ENCODE measurements around the gene NBAS. TPM values are rescaled to one million over a fixed set of nuclear protein-coding genes. Genes with fewer than 3 reads are reported as not detected.

The NBAS gene
- total RNA-seq, 2 donors from 2014 or later, result 29.3 to 32.5 TPM

DNA sequence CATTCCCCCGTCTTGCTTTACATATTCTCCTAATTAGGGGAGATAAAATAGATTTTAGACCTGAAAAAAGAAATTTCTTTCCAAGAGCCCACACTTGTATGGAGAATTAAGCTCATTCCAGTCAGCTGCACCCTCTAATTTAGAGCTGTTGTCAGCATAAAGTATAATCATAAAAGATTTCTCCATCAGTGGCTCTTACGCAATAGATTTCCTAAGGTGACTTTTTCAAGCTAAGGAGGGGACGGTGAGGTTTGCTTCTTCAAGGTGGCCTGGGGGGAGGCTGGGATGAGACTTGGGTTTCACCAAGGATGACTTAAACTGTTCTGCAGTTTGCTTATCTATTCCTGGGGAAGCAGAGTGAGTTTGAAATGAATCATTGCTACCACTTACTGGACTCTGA is 426.2 kb downstream of the NBAS start:
- no peak overlapping the region for H3K4me3 Mint-ChIP-seq
- H3K36me3 Mint-ChIP-seq (ENCODE audit: low read depth), result peaks cover 3% of the 10 kb centered on the region
- no peak overlapping the region for H3K27ac Mint-ChIP-seq
- no peaks in the 10 kb centered on the region for H3K9me3 ChIP-seq (ENCODE audit: control insufficient read depth, low read length, poor library complexity, severe bottlenecking)
- H3K27me3 Mint-ChIP-seq, result peaks cover 5% of the 10 kb centered on the region
- DNase-seq, result no peak
- ATAC-seq, result no peak
- no peaks in the 10 kb centered on the region for H3K4me1 Mint-ChIP-seq

GRCh38 chr2:15133461-15133860 is 427.7 kb downstream of the NBAS start:
- peaks cover 3% of the 10 kb centered on the region for H3K36me3 Mint-ChIP-seq (ENCODE audit: low read depth)
- no peaks in the 10 kb centered on the region for H3K4me1 Mint-ChIP-seq
- H3K4me3 Mint-ChIP-seq, result no peak overlapping the region
- H3K27ac Mint-ChIP-seq, result no peak overlapping the region
- no peaks in the 10 kb centered on the region for H3K9me3 ChIP-seq (ENCODE audit: control insufficient read depth, low read length, poor library complexity, severe bottlenecking)
- DNase-seq (no peak), ATAC-seq (no peak)
- peaks cover 5% of the 10 kb centered on the region for H3K27me3 Mint-ChIP-seq

GRCh38 chr2:15128846-15129245 is 432.3 kb downstream of the NBAS start:
- ATAC-seq, result no peak
- Mint-ChIP-seq H3K4me1 (no peaks in the 10 kb centered on the region), H3K27ac (no peak overlapping the region), H3K4me3 (no peak overlapping the region), H3K27me3 (no peaks in the 10 kb centered on the region), H3K36me3 (ENCODE audit: low read depth) (no peaks in the 10 kb centered on the region)
- no peak for DNase-seq
- no peaks in the 10 kb centered on the region for H3K9me3 ChIP-seq (ENCODE audit: control insufficient read depth, low read length, poor library complexity, severe bottlenecking)

DNA sequence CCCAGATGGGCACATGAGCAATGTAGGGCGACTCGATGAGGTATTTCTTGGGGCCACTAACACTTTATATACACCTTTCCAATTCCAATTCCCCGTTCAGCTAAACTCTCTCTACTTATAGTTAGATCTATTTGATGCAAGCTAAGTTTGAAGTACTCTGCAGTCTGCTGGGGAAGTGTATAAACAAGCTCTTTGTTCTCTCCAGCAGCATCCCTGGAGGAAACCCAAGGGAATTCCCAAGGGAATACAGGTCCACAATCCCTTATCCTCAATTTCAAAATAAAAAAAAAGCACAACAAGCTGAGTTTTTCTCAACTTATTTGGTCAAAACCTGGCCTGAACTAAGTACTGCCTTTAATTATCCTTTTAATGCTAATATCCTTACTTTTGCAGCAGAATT is 433.3 kb downstream of the NBAS start:
- no peak overlapping the region for H3K4me3 Mint-ChIP-seq
- no peak overlapping the region for H3K27ac Mint-ChIP-seq
- ATAC-seq (no peak), DNase-seq (no peak)
- H3K36me3 Mint-ChIP-seq (ENCODE audit: low read depth), result no peaks in the 10 kb centered on the region
- H3K9me3 ChIP-seq (ENCODE audit: control insufficient read depth, low read length, poor library complexity, severe bottlenecking), result no peaks in the 10 kb centered on the region
- H3K4me1 Mint-ChIP-seq, result no peaks in the 10 kb centered on the region
- no peaks in the 10 kb centered on the region for H3K27me3 Mint-ChIP-seq

DNA sequence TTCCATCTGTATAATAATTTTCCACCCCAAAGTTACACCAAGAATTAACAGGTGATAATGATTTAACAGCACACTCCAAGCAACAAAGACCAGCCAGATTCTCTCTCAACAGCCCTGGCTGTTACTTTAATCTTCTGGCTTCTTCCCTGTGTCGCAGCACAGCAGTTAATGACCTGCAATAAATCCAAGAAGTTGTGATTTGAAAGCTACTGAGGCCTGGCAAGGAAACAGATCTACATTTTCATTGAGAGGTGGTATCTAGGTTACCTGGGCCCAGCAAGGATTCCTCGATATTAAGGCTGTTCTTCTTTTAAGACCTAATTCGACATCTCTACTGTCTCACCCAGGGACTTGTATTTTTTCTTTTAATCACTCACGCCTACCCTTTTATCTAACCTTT is 433.8 kb downstream of the NBAS start:
- Mint-ChIP-seq H3K36me3 (ENCODE audit: low read depth) (no peaks in the 10 kb centered on the region), H3K27me3 (no peaks in the 10 kb centered on the region), H3K27ac (no peak overlapping the region), H3K4me1 (no peaks in the 10 kb centered on the region), H3K4me3 (no peak overlapping the region)
- no peak for DNase-seq
- H3K9me3 ChIP-seq (ENCODE audit: control insufficient read depth, low read length, poor library complexity, severe bottlenecking), result no peaks in the 10 kb centered on the region
- no peak for ATAC-seq

GRCh38 chr2:15126373-15126772 is 434.8 kb downstream of the NBAS start:
- no peak overlapping the region for H3K4me3 Mint-ChIP-seq
- DNase-seq (no peak), ATAC-seq (no peak)
- no peaks in the 10 kb centered on the region for H3K36me3 Mint-ChIP-seq (ENCODE audit: low read depth)
- H3K4me1 Mint-ChIP-seq, result no peaks in the 10 kb centered on the region
- no peaks in the 10 kb centered on the region for H3K27me3 Mint-ChIP-seq
- H3K27ac Mint-ChIP-seq, result no peak overlapping the region
- H3K9me3 ChIP-seq (ENCODE audit: control insufficient read depth, low read length, poor library complexity, severe bottlenecking), result no peaks in the 10 kb centered on the region

DNA sequence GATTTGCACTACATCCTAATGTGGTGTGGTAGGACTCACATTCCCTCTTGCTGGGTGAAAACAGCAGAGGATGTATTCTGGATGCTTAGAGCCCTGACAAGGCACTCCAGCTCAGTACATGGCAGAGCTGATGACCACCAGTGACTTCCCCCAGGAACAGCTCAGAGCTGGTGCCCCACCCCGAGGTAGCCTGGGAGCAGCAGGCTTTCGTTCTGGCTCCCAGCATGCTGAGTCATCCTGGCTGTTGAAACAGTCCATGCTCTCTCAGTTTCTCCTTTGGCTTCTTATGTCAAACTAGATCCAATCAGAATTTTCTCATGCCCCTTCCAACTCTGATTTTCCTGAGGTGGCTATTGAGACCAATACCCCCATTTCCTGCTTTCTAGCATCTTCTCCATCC is 438.2 kb downstream of the NBAS start:
- Mint-ChIP-seq H3K36me3 (ENCODE audit: low read depth) (no peaks in the 10 kb centered on the region), H3K27ac (no peak overlapping the region), H3K27me3 (no peaks in the 10 kb centered on the region), H3K4me1 (no peaks in the 10 kb centered on the region), H3K4me3 (no peak overlapping the region)
- DNase-seq (no peak), ATAC-seq (no peak)
- no peaks in the 10 kb centered on the region for H3K9me3 ChIP-seq (ENCODE audit: control insufficient read depth, low read length, poor library complexity, severe bottlenecking)

DNA sequence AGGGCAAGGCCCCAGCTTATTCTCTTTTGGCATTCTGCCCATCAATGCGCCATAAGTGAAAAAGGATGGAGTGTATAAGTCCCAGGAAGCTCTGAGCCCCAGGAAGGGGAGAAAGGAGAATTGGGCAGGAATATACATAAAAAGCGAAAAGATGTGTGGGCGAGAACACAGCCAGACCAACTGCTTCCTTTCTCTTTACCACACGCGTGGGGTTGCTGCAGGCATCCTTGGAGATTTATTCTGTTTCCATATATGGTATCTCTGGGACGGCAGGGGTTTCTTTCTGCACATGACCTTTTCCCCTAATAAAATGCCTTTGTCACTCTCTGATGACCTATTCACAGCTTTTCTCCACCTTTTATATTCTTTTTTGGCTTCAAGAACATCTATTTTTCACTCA is 440.5 kb downstream of the NBAS start:
- no peak overlapping the region for H3K4me3 Mint-ChIP-seq
- H3K9me3 ChIP-seq (ENCODE audit: control insufficient read depth, low read length, poor library complexity, severe bottlenecking), result no peaks in the 10 kb centered on the region
- no peak for ATAC-seq
- H3K27ac Mint-ChIP-seq, result no peak overlapping the region
- no peaks in the 10 kb centered on the region for H3K36me3 Mint-ChIP-seq (ENCODE audit: low read depth)
- no peaks in the 10 kb centered on the region for H3K4me1 Mint-ChIP-seq
- no peak for DNase-seq
- H3K27me3 Mint-ChIP-seq, result no peaks in the 10 kb centered on the region

GRCh38 chr2:15119722-15120175 is 441.4 kb downstream of the NBAS start:
- H3K27me3 Mint-ChIP-seq, result no peaks in the 10 kb centered on the region
- H3K36me3 Mint-ChIP-seq (ENCODE audit: low read depth), result no peaks in the 10 kb centered on the region
- no peaks in the 10 kb centered on the region for H3K4me1 Mint-ChIP-seq
- no peak overlapping the region for H3K27ac Mint-ChIP-seq
- no peak for ATAC-seq
- DNase-seq, result no peak
- no peak overlapping the region for H3K4me3 Mint-ChIP-seq
- no peaks in the 10 kb centered on the region for H3K9me3 ChIP-seq (ENCODE audit: control insufficient read depth, low read length, poor library complexity, severe bottlenecking)

- ATAC-seq (no peak), DNase-seq (no peak)
- Mint-ChIP-seq H3K27me3 (no peaks in the 10 kb centered on the region), H3K27ac (no peak overlapping the region), H3K4me3 (no peak overlapping the region), H3K4me1 (no peaks in the 10 kb centered on the region), H3K36me3 (ENCODE audit: low read depth) (no peaks in the 10 kb centered on the region)
- no peaks in the 10 kb centered on the region for H3K9me3 ChIP-seq (ENCODE audit: control insufficient read depth, low read length, poor library complexity, severe bottlenecking)
Observed at GRCh38 chr2:15117409-15118050, 443.6 kb downstream of the NBAS start.

Other genes starting within 250 kb of the NBAS start
- gene DDX1, start 30.5 kb upstream of the NBAS start, total RNA-seq, result 10 to 100 TPM; 27.6 to 35.0 TPM

All from T-helper 17 cell (primary cell).